Measurements from ENCODE around the gene KIAA0930.
"Not testable (repeated sequence)": the region's sequence is repeated elsewhere in the genome, so short reads cannot be mapped to it uniquely, and the experiment has no call there.

Gene KIAA0930

GRCh38 chr22:45199723-45200122 lies 41.0 kb downstream of the KIAA0930 start:
- DNase-seq = no peak

GRCh38 chr22:45198463-45198795 lies 42.3 kb downstream of the KIAA0930 start:
- no peak for DNase-seq

GRCh38 chr22:45197606-45198462 lies 42.9 kb downstream of the KIAA0930 start:
- no peak for DNase-seq

GRCh38 chr22:45196926-45197605 lies 43.6 kb downstream of the KIAA0930 start:
- no peak for DNase-seq

GRCh38 chr22:45196308-45196707 lies 44.4 kb downstream of the KIAA0930 start:
- no peak for DNase-seq

- no peak for DNase-seq
Measured at GRCh38 chr22:45195616-45196015, 45.1 kb downstream of the KIAA0930 start.

- DNase-seq = no peak
Measured at GRCh38 chr22:45194686-45195085, 46.0 kb downstream of the KIAA0930 start.

GRCh38 chr22:45192701-45193187 lies 48.0 kb downstream of the KIAA0930 start:
- no peak for DNase-seq

GRCh38 chr22:45191746-45192145 lies 48.9 kb downstream of the KIAA0930 start:
- DNase-seq = not testable (repeated sequence)

- DNase-seq = no peak
Measured at GRCh38 chr22:45190202-45190872, 50.4 kb downstream of the KIAA0930 start.

GRCh38 chr22:45188779-45189178 lies 51.9 kb downstream of the KIAA0930 start:
- no peak for DNase-seq

GRCh38 chr22:45187891-45188290 lies 52.8 kb downstream of the KIAA0930 start:
- DNase-seq = no peak

GRCh38 chr22:45185718-45186514 lies 54.8 kb downstream of the KIAA0930 start:
- DNase-seq = no peak

- no peak for DNase-seq
Measured at GRCh38 chr22:45183974-45184373, 56.7 kb downstream of the KIAA0930 start.

- DNase-seq = no peak
Measured at GRCh38 chr22:45181766-45182165, 58.9 kb downstream of the KIAA0930 start.

- DNase-seq = no peak
Measured at GRCh38 chr22:45181240-45181639, 59.5 kb downstream of the KIAA0930 start.

GRCh38 chr22:45180146-45180679 lies 60.5 kb downstream of the KIAA0930 start:
- DNase-seq = no peak

GRCh38 chr22:45179276-45180049 lies 61.2 kb downstream of the KIAA0930 start:
- DNase-seq = no peak

GRCh38 chr22:45172881-45173585 lies 67.7 kb downstream of the KIAA0930 start:
- DNase-seq = no peak

- no peak for DNase-seq
Measured at GRCh38 chr22:45171830-45172229, 68.9 kb downstream of the KIAA0930 start.
